Measurements from ENCODE around the gene PODXL.

GRCh38 chr7:131544449-131545301 is 11.8 kb downstream of the PODXL start:
- TF ChIP-seq JUN (IDR thresholded peaks at IDR 0.05) (no peak), NR3C1 (IDR thresholded peaks at IDR 0.05) (no peak), CEBPB (IDR thresholded peaks at IDR 0.05) (no peak), POLR2A (IDR thresholded peaks at IDR 0.05; ENCODE audit: low read length) (no peak), NFE2L2 (conservative IDR thresholded peaks at IDR 0.05; ENCODE audit: low read length) (no peak), CTCF (IDR thresholded peaks at IDR 0.05) (peak; percentile 46), ZFP36 (IDR thresholded peaks at IDR 0.05; ENCODE audit: borderline replicate concordance, partially characterized antibody) (no peak), BHLHE40 (IDR thresholded peaks at IDR 0.05; ENCODE audit: low read depth, low read length) (no peak), ESRRA (IDR thresholded peaks at IDR 0.05; ENCODE audit: borderline replicate concordance, low read length) (no peak), MYC (IDR thresholded peaks at IDR 0.05; ENCODE audit: borderline replicate concordance, low read length) (no peak), JUNB (IDR thresholded peaks at IDR 0.05) (no peak)
- TF ChIP-seq, protein P1, sequence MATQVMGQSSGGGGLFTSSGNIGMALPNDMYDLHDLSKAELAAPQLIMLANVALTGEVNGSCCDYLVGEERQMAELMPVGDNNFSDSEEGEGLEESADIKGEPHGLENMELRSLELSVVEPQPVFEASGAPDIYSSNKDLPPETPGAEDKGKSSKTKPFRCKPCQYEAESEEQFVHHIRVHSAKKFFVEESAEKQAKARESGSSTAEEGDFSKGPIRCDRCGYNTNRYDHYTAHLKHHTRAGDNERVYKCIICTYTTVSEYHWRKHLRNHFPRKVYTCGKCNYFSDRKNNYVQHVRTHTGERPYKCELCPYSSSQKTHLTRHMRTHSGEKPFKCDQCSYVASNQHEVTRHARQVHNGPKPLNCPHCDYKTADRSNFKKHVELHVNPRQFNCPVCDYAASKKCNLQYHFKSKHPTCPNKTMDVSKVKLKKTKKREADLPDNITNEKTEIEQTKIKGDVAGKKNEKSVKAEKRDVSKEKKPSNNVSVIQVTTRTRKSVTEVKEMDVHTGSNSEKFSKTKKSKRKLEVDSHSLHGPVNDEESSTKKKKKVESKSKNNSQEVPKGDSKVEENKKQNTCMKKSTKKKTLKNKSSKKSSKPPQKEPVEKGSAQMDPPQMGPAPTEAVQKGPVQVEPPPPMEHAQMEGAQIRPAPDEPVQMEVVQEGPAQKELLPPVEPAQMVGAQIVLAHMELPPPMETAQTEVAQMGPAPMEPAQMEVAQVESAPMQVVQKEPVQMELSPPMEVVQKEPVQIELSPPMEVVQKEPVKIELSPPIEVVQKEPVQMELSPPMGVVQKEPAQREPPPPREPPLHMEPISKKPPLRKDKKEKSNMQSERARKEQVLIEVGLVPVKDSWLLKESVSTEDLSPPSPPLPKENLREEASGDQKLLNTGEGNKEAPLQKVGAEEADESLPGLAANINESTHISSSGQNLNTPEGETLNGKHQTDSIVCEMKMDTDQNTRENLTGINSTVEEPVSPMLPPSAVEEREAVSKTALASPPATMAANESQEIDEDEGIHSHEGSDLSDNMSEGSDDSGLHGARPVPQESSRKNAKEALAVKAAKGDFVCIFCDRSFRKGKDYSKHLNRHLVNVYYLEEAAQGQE (IDR thresholded peaks at IDR 0.05), result no peak
- TF ChIP-seq, protein P2, sequence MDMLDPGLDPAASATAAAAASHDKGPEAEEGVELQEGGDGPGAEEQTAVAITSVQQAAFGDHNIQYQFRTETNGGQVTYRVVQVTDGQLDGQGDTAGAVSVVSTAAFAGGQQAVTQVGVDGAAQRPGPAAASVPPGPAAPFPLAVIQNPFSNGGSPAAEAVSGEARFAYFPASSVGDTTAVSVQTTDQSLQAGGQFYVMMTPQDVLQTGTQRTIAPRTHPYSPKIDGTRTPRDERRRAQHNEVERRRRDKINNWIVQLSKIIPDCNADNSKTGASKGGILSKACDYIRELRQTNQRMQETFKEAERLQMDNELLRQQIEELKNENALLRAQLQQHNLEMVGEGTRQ (IDR thresholded peaks at IDR 0.05), result no peak

Measured in A549 (cell line).